NCI-H774 (cell line): Measurements from ENCODE around the gene DAZAP1.
"Not testable (repeated sequence)": the region's sequence is repeated elsewhere in the genome, so short reads cannot be mapped to it uniquely, and the experiment has no call there.

Experiments used
- DNase-seq: peaks from one replicate; lab custom pipeline; 2025; lab: John Stamatoyannopoulos, UW

DAZAP1 gene

DNA sequence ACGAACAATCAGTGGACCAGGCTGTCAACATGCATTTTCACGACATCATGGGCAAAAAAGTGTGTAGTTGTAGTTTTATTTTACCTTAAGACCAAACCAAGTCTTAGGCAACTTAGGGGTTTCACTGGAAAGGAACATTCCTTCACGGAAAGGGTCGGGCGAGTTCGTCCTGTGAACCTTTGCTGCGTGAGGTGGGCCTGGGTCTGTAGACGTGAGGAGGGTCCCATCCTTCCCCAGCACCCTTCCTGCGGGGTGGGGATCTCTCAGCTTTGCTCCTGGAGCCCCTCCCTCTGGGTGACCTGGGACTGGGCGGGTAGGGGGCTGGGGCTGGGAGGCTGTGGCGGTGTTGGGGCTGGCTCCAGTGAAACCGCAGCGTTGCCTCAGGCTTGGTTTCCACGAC lies 18.5 kb downstream of the DAZAP1 start:
- no peak for DNase-seq

DNA sequence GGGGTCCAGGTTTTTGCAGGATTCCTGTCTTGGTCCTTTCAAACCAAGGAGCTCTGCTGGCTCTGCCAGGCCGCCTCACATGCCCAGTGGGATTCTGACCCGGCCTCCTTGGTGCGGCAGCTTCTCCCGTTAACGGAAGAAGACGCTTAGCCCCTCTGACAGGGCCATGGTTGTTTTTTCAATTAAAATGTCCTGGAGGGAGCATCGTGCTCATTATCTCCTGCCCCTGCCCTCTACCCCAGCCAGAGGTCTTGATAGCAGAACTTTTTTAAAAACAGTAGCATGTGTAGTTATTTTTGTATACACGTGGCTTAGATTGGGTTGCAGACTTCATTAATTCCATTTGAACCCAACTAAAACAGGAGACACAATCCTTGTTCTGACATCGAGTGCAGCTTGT lies 19.4 kb downstream of the DAZAP1 start:
- no peak for DNase-seq

DNA sequence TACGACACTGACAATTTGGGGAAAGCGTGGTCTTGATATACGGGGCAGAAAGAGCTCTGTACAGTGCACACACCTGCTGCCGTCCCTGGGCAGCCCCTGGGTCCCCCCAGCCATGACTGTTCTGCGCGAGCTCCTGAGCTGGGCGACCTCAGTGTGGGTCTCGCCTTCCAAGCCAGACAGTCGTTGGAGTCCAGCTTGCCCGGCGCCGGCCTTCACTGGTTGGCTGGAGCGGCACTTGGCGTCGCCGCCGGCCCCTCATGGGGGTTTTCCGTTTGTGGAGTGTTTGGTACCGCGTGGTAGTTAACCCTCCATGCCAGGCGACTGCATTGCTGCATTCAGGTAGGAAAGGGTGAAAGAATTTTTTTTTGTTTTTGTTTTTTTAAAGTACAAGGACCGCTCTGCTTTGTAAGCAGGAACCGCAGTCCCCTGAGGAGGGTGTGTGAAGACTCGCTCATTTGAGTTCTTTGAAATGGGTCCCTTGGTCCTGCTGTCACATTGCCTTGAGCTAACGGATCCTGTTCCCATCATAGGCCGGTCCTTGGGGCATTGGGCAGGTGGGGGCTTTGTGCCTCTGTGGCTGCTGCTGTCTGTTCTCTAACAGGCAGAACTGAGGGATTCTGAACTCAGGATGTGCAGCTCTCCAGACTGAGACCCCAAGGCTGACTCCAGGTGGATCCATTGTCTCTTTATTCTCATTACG lies 20.0 kb downstream of the DAZAP1 start:
- no peak for DNase-seq

DNA sequence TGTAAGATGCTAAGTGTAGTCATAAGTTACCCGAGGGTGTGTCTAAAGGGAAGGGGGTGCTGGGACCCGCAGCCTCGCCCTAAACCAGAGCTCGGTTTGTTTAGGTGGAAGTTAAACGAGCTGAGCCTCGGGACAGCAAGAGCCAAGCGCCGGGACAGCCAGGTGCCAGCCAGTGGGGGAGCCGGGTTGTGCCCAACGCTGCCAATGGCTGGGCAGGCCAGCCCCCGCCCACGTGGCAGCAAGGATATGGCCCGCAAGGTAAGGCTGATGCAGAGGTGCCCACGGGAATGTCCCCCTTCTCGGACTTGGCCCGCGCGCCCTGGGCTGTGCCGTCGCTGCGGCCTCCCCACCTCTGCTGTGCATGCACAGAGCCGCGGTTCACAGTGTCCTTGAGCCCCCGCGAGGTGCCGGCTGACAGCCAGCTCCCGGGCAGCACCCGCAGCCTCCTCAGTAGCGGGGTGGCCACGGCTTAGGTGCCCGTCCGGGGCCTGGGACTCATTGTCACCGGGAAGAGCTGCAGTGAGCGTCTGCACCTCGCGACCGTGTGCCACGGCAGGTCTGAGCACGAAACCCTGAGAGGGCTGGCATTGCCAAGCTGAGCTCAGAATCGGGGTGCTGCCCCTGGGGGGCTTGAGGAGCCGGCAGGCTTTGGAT lies 21.5 kb downstream of the DAZAP1 start:
- no peak for DNase-seq

DNA sequence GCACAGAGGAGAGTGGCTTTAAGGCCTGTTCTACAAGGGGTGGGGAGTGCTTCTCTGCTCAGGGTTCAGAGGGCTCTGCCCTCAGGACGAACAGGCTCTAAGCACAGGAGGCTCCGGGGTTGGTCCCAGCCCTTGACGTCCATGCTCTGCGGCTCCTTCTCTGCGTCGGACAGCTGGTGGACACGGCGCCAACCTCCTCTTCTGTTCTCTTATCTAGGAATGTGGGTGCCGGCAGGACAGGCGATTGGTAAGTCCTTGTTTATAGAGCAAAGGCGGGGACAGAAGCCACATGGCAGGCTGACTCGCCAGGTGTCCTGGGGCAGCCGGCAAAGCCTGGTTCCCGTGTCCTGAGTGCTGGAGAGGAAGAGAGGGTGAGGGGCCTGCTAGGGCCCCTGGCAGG lies 22.4 kb downstream of the DAZAP1 start:
- DNase-seq = no peak

DNA sequence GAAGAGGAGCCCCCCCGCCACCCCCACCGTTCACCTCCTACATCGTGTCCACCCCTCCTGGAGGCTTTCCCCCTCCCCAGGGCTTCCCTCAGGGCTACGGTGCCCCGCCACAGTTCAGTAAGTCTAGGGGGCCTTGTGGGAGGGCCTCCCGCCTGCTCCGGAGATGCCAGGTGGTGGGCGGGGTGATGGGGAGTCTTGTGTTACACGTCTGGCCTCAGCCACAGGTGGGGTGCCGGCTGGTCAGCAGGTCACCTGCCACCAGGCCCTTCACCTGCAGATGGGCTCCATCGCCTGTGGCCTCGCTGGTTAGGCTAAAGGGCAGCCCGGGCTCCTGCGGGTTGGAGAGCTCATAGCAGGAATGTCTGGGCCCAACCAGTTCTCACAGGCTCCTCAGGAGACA lies 22.9 kb downstream of the DAZAP1 start:
- no peak for DNase-seq

DNA sequence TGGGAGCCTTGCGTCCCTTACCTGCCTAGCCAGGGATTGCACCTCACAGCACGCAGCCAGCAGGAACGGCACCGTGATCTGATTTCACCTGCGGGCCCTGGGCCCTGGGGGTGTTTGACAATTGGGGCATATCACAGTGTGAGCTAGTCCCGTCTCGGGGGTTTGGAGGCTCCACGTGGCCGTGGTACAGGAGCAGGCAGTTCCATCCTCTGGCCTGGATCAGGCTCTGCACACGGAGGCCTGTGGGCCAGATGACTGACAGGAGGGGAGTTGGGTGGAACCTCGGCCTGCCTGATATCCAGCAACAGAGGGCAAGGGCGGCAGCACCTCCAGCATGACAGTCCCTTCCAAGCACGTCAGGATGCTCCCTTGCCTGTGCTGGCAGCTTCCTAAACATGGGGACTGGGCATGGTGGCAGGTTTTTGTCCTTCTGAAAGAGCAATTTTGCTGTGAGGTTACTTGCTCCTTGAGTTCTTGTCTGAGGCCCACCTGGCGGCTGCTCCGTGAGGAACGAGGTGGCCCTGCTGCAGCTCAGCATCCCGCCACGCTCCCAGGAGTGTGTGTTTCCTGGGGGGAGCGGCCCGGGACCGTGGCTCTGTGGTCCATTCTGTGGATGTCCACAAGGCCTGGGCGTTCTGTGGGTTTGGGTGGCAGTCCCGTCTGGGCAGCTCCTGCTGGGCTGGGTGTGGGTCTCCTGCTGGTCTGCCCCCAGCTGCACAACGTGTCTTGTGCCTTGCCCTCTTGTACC lies 24.5 kb downstream of the DAZAP1 start:
- no peak for DNase-seq

DNA sequence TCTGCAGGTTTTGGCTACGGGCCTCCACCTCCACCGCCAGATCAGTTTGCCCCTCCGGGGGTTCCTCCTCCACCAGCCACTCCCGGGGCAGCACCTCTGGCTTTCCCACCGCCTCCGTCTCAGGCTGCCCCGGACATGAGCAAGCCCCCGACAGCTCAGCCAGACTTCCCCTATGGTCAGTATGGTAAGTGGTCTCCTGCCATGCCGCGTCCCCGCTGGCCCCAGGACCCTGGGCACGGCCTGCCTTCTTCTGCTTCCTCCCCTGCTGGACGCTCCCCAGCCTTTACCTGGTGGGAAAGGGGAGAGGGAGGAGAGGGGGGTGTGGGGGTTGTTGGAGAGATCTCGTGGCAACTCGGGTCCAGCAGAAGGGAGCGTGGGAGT lies 25.1 kb downstream of the DAZAP1 start:
- DNase-seq = no peak

DNA sequence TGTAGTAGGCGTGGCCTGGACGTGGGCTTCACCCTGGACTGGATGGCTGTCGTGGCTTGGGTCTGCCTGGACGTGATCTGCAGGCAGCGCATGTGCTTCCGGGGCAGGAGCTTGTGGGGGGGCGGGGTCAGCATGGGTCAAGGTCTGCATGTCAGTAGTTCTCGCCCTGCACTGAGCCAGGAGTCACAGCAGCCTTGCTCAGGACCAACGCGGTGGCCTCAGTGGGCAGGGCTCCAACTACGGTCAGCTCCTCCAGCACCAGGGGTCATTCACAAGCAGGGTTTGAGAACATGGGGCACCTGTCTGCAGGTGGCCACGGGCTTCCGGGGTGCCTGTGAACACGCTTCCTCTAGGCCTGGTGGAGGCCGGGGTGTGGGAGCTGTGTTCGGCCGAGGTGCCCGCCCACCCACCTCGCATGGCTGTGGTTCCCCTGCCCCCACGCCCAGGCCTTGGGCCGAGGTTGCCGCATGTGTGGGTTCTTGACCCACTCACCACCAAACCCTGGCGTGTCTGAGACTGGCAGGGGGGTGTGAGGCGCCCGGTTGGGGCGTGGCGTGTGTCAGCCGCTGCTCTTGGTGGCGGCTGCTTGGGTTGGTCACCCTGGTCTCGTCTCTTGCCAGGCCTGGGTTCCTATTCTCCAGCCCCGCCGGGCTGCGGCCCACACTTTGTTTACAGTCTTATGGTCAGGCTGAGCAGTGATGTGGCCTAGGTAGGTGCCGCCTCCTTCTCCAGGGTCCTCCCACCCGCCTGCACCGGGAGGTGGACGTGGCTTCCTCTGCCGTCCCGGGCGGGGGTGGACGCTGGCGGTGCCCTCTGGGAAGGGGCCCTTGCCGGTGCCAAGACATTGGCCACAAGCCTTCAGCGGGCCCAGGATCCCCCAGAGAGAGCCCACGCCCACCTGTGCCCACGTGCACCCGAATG lies 26.0 kb downstream of the DAZAP1 start:
- DNase-seq = no peak

DNA sequence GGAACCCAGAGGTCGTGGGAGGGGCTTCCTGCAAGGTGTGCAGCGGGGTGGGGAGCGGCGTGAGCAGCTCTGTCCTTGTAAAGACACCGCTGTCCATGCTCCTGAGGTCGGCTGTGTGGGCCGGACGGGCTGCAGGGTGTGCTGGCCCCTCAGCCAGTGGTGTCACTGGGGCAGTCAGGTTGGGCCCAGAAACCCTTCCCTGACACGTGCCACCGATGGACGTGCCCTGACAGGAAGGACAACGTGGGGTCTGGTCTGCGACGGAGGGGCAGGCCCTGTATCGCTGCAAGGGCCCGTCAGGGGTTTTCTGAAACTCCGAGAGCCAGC lies 26.6 kb downstream of the DAZAP1 start:
- DNase-seq = no peak

DNA sequence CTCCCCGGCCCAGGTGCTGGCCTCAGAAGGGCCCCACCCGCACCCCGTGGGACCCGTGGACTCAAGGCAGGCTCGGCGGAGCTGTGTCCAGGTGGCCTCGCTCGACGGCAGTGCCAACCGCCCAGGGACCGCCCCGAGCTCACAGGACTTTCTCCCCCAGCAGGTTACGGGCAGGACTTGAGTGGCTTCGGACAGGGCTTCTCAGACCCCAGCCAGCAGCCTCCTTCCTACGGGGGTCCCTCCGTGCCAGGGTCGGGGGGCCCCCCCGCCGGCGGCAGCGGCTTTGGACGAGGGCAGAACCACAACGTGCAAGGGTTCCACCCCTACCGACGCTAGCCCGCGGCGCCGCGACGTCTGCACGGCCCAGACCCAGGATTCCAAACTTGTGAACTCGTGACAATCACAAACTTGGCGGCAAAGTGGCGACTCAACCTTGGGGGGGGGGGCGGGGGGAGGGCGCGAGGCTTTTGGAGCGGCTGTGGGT lies 27.2 kb downstream of the DAZAP1 start:
- no peak for DNase-seq

DNA sequence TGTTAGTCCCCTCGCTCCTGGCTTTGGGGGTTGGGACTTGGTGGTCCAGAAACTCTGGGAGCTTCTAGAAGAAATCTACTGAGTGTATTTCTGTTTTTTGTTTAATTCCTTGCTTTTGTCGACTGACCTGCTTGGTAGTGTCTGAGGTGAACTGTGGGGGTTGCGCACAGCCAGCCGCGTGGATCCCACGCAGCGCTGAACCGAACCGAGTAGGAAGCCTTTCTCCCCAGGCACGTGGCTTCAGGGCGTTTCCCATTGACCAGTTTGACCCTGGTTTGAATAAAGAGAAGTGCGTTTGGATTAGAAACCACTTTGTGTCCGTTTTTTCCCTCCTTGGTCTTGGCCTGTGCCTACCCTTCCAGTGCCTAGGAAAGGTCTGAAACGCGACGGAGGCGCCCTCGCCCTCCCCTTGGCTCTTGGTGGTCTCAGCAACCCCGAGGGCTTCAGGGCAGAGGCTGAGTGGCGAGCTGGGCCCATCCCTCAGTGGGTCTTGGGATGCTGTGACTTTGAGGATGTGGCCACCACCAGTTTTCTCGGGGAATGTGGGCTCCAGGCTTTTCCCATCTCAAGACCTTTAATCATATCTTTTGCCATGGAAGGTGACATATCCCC lies 28.1 kb downstream of the DAZAP1 start:
- no peak for DNase-seq

DNA sequence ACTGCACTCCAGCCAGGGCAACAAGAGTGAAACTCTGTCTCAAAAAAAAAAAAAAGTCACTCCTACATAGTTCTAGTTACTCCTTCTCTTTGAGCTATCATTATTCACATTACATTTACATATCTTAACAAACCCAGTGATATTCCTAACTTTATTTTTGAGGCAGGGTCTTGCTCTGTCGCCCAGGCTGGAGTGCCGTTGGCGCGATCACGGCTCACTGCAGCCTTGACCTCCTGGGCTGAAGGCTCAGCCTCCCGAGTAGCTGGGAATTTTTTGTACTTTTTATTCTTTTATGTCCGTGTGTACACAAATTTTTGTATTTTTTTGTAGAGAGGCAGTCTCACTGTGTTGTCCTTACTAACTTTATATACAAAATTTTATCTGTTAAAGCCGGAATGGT lies 30.2 kb downstream of the DAZAP1 start:
- DNase-seq = no peak

DNA sequence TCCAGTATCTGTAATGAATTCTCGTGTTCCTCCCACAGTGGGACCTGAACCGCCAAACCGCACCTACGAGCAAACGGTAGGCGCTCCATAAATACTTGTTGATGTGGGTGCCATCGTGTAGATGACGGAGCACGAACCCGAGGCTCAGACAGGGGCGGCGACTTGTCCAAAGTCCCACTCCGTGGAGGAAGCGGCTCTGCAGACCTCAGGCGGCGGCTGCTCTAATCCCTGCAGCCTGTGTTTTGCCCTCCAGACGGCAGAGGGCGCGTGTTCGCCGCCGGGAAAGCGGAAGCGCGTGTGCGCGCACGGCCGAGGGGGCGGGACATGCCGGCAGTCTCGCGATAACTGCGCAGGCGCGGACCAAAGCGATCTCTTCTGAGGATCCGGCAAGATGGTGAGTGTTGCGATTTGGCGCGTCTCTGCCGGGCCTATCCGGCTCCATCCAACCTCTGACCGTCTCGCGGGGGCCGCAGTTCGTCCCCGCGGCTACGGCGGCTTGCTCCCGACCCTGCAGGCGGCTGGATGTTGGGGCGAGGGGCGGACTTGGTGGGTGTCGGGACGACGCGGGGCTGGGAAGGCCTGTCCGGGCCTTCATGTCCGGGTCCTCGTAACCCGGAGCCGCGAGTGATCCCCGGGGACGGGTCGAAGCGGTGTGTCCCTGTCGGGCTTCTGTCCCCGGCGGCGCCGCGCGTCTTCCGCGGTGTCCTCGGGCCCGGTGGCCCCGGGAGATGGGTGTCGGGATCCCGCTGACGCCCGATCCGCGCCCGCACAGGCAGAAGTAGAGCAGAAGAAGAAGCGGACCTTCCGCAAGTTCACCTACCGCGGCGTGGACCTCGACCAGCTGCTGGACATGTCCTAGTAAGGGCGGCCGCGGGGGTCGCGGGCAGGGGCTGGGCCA lies 30.9 kb downstream of the DAZAP1 start, which contains the start of gene RPS15:
Gene RPS15, plus strand, starts transcription at position 362 of the 898 bp plus-strand sequence. Its CDS starts 30 bp downstream, at position 392.
- peak; percentile 93 for DNase-seq

DNA sequence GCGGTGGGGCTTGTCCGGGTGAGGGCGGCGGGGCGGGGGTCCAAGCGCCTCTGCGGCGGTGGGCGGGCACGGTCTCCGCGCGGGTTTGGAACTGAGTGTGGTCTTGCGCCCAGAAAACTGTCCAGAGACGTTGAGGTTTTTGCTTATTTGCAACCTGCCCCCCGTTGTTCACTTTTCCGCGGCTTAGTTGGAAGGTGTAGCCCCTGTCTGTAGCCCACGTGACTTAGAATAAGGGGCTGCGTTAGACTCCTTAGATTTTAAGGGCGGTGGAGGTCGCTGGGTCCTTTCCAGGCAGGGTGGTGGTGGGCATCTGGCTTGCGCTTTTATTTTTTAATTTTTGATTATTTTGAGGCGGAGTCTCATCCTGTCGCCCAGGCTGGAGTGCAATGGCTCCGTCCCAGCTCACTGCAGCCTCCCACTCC lies 31.6 kb downstream of the DAZAP1 start:
- no peak for DNase-seq

DNA sequence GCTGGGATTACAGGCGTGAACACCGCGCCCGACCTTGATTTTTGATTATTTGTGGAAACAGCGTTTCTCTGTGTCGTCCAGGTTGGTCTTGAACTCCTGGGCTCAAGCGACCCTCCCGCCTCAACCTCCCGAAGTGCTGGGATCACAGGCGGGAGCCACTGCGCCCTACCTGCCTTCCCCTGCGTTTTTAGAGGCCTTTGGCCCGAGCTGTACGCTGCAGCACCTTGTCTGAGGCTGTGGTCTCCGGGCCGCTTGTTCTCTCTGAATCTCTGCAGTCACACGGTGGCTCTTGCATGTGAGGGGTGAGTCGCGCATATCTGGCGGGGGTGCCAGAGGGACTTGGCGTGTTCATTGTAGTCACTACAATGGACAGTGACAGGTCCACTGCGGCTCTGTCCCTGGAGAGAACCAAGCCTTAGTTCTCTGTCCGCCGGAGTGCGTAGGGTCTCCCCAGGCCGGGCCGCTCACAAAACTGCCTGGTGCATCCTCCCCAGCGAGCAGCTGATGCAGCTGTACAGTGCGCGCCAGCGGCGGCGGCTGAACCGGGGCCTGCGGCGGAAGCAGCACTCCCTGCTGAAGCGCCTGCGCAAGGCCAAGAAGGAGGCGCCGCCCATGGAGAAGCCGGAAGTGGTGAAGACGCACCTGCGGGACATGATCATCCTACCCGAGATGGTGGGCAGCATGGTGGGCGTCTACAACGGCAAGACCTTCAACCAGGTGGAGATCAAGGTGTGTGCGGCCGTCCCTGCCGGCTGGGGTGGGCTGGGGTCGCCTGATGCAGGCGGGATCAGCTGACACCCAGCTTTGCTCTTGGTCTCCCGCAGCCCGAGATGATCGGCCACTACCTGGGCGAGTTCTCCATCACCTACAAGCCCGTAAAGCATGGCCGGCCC lies 32.4 kb downstream of the DAZAP1 start:
- DNase-seq = not testable (repeated sequence)

DNA sequence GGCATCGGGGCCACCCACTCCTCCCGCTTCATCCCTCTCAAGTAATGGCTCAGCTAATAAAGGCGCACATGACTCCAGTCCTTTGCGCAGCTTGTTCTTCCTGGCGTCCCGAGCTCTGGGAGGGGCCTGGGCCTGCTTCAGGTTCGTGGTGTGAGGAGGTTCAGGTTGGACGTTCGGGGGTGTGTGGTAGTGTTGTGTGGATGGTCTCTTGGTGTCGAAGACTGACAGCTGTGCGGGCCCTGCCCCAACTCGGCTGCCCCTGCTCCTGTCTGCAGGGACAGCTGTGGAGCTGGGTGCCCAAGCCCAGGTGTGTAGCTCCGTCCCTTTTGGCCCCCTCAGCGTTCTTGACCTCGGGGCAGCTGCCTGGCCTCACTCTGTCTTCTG lies 33.0 kb downstream of the DAZAP1 start:
- no peak for DNase-seq

DNA sequence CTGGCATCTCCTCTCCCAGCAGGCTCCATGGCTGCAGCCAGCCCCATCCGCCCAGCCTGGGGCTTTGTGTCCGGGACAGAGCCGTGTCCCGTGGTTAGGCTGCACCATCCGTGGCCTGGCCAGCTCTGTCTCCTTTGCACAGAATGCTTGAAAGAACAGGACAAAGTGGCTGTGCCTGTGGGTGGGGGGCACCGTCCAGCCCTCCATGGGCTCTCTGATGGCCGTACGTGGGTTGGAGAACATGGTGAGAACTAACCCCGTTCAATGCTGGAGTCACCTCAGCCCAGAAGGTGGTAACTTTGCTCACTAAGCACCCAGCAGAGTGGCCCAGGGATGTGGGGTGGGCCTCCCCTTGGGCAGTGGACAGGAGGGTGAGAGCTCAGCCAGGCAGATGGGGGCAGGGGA lies 33.6 kb downstream of the DAZAP1 start:
- DNase-seq = no peak

DNA sequence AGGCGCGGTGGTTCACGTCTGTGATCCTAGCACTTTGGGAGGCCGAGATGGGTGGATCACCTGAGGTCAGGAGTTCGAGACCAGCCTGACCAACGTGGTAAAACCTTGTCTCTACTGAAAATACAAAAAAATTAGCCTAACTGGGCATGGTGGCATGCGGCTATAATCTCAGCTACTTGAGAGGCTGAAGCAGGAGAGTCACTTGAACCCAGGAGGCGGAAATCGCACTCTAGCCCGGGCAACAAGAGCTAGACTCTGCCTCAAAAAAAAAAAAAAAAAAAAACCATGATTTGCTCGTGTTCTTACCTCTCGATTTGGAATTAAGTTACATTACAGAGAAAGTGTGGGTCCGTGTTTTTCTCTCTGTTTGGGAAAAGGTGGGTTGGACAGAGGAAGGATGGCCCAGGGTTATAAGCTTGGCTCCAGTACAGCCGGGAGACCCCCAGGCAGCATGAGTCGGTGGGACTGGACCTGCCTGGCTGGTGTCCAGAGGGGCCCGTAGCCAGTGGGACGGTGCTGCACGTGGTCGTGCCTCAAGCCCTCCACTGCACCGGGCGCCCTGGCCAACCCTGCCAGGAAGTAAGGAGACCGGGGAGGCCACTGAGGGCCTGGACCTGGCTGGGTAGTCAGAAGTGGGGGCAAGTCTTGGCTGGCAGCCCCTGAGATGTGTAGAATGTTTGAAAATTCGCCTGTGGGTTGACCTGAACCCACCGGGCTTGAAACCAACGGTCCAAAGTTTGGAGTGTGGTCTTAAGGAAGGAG lies 34.5 kb downstream of the DAZAP1 start:
- no peak for DNase-seq
